Measurements from ENCODE around the gene NTF4.
"Not testable (repeated sequence)": the region's sequence is repeated elsewhere in the genome, so short reads cannot be mapped to it uniquely, and the experiment has no call there.

The NTF4 gene

GRCh38 chr19:49094505-49095482 is 30.2 kb upstream of the NTF4 start:
- DNase-seq (ENCODE audit: low read depth, low spot score), result no peak
- H3K4me3 ChIP-seq (ENCODE audit: low read length), result no peak overlapping the region

GRCh38 chr19:49092686-49093085 is 28.1 kb upstream of the NTF4 start:
- no peak for DNase-seq (ENCODE audit: low read depth, low spot score)
- no peak overlapping the region for H3K4me3 ChIP-seq (ENCODE audit: low read length)

- no peak overlapping the region for H3K4me3 ChIP-seq (ENCODE audit: low read length)
- DNase-seq (ENCODE audit: low read depth, low spot score), result no peak
These were observed 26.9 kb upstream of the NTF4 start for GRCh38 chr19:49091391-49092038.

GRCh38 chr19:49086296-49086695 is 21.7 kb upstream of the NTF4 start:
- peak overlapping the region; percentile 97 for H3K4me3 ChIP-seq (ENCODE audit: low read length)
- DNase-seq (ENCODE audit: low read depth, low spot score), result no peak

- H3K4me3 ChIP-seq (ENCODE audit: low read length), result peak overlapping the region; percentile 97
- peak; percentile 50 for DNase-seq (ENCODE audit: low read depth, low spot score)
These were observed 21.2 kb upstream of the NTF4 start for GRCh38 chr19:49085868-49086232.

GRCh38 chr19:49085020-49085867 is 20.6 kb upstream of the NTF4 start, which contains the start of gene SNRNP70:
TSS of gene SNRNP70 (plus strand) at chr19:49085451. CDS start at chr19:49086415, 964 bp downstream.
- H3K4me3 ChIP-seq (ENCODE audit: low read length), result peak within 1 kb of the TSS; percentile 97
- peak; percentile 99 for DNase-seq (ENCODE audit: low read depth, low spot score)

GRCh38 chr19:49084206-49085019 is 19.8 kb upstream of the NTF4 start:
- DNase-seq (ENCODE audit: low read depth, low spot score), result no peak
- peak overlapping the region; percentile 97 for H3K4me3 ChIP-seq (ENCODE audit: low read length)

GRCh38 chr19:49081273-49081672 is 16.7 kb upstream of the NTF4 start:
- DNase-seq (ENCODE audit: low read depth, low spot score), result no peak
- H3K4me3 ChIP-seq (ENCODE audit: low read length), result no peak overlapping the region

GRCh38 chr19:49080392-49080791 is 15.8 kb upstream of the NTF4 start:
- DNase-seq (ENCODE audit: low read depth, low spot score), result no peak
- no peak overlapping the region for H3K4me3 ChIP-seq (ENCODE audit: low read length)

- not testable (repeated sequence) for H3K4me3 ChIP-seq (ENCODE audit: low read length); DNase-seq (ENCODE audit: low read depth, low spot score)
These were observed 10.3 kb upstream of the NTF4 start for GRCh38 chr19:49074869-49075268.

GRCh38 chr19:49073514-49074378 is 9.1 kb upstream of the NTF4 start:
- no peak overlapping the region for H3K4me3 ChIP-seq (ENCODE audit: low read length)
- DNase-seq (ENCODE audit: low read depth, low spot score), result no peak

- no peak overlapping the region for H3K4me3 ChIP-seq (ENCODE audit: low read length)
- no peak for DNase-seq (ENCODE audit: low read depth, low spot score)
These were observed 7.4 kb upstream of the NTF4 start for GRCh38 chr19:49071860-49072547.

- no peak for DNase-seq (ENCODE audit: low read depth, low spot score)
- no peak overlapping the region for H3K4me3 ChIP-seq (ENCODE audit: low read length)
These were observed 5.8 kb upstream of the NTF4 start for GRCh38 chr19:49070416-49070815.

GRCh38 chr19:49069026-49069425 is 4.4 kb upstream of the NTF4 start:
- DNase-seq (ENCODE audit: low read depth, low spot score), result no peak
- no peak overlapping the region for H3K4me3 ChIP-seq (ENCODE audit: low read length)

GRCh38 chr19:49067554-49067953 is 2.9 kb upstream of the NTF4 start:
- no peak overlapping the region for H3K4me3 ChIP-seq (ENCODE audit: low read length)
- DNase-seq (ENCODE audit: low read depth, low spot score), result no peak

GRCh38 chr19:49065905-49066512 is 1.4 kb upstream of the NTF4 start:
- no peak overlapping the region for H3K4me3 ChIP-seq (ENCODE audit: low read length)
- DNase-seq (ENCODE audit: low read depth, low spot score), result no peak

Measured in Jurkat, Clone E6-1 (cell line).